HUES64 (cell line): ENCODE results near the gene BMPR1A.

ENCODE experiments used
- H3K27ac ChIP-seq: 2 replicates; pipeline ENCODE4 v1.7.0; 2013; ENCODE audit warnings: low read depth, low read length, inconsistent platforms
- H3K27me3 ChIP-seq: 2 replicates; pipeline ENCODE4 v1.6.1; 2013; ENCODE audit warnings: mild to moderate bottlenecking, low read length; ENCODE audit not compliant: insufficient read depth
- H3K36me3 ChIP-seq: 2 replicates; pipeline ENCODE4 v1.6.1; 2013; ENCODE audit warnings: mild to moderate bottlenecking, low read length; ENCODE audit not compliant: insufficient read depth
- H3K4me1 ChIP-seq: 2 replicates; pipeline ENCODE4 v1.6.1; 2013; ENCODE audit warnings: mild to moderate bottlenecking, low read length, moderate library complexity; ENCODE audit not compliant: insufficient read depth
- H3K4me3 ChIP-seq: 2 replicates; pipeline ENCODE4 v1.5.1; 2013; ENCODE audit warnings: mild to moderate bottlenecking, low read length, moderate library complexity
- H3K9ac ChIP-seq: 2 replicates; pipeline ENCODE4 v1.6.1; 2013; ENCODE audit warnings: mild to moderate bottlenecking, low read depth, low read length
- H3K9me3 ChIP-seq: 2 replicates; pipeline ENCODE4 v1.6.1; 2013; ENCODE audit warnings: low read depth, low read length; ENCODE audit not compliant: insufficient read depth
- WGBS: fragments of 150-250, 120-280 bp; methylation state at CpG from one replicate; pipeline ENCODE4 v1.1.7; 2013; ENCODE audit warnings: missing lambda C conversion rate; 5-methylcytosine and 5-hydroxymethylcytosine counted together

BMPR1A gene

GRCh38 chr10:86792461-86793167 lies 36.2 kb downstream of the BMPR1A start:
- Histone ChIP-seq H3K4me3 (no peak overlapping the region), H3K9me3 (no peaks in the 10 kb centered on the region), H3K36me3 (no peaks in the 10 kb centered on the region), H3K27me3 (no peaks in the 10 kb centered on the region), H3K9ac (no peak overlapping the region), H3K4me1 (peaks cover 35% of the 10 kb centered on the region), H3K27ac (no peak overlapping the region)
- WGBS = no CpG with 5 or more reads among the region's 1 CpG

GRCh38 chr10:86793696-86794095 lies 37.3 kb downstream of the BMPR1A start:
- H3K4me1 ChIP-seq = peaks cover 46% of the 10 kb centered on the region
- no peaks in the 10 kb centered on the region for H3K36me3 ChIP-seq
- WGBS = 87% methylated on average over 4 of the region's 4 CpGs
- no peak overlapping the region; the same call in 1 of the 2 replicates for H3K27ac ChIP-seq
- no peaks in the 10 kb centered on the region for H3K27me3 ChIP-seq
- H3K9ac ChIP-seq = no peak overlapping the region
- no peak overlapping the region for H3K4me3 ChIP-seq
- no peaks in the 10 kb centered on the region for H3K9me3 ChIP-seq

GRCh38 chr10:86795353-86795752 lies 38.9 kb downstream of the BMPR1A start:
- no CpG with 5 or more reads among the region's 3 CpGs for WGBS
- H3K36me3 ChIP-seq = no peaks in the 10 kb centered on the region
- peak overlapping the region; percentile 29; the same call in 1 of the 2 replicates for H3K4me3 ChIP-seq
- H3K4me1 ChIP-seq = peaks cover 62% of the 10 kb centered on the region
- H3K27me3 ChIP-seq = no peaks in the 10 kb centered on the region
- H3K9me3 ChIP-seq = no peaks in the 10 kb centered on the region
- peak overlapping the region; percentile 44 for H3K9ac ChIP-seq
- H3K27ac ChIP-seq = peak overlapping the region; percentile 75

- Histone ChIP-seq H3K27ac (peak overlapping the region; percentile 34; the same call in 1 of the 2 replicates), H3K27me3 (no peaks in the 10 kb centered on the region), H3K4me3 (no peak overlapping the region), H3K9ac (no peak overlapping the region), H3K36me3 (no peaks in the 10 kb centered on the region), H3K4me1 (peaks cover 84% of the 10 kb centered on the region), H3K9me3 (no peaks in the 10 kb centered on the region)
- 83% methylated on average over 1 of the region's 1 CpG for WGBS
These were observed 41.6 kb downstream of the BMPR1A start for GRCh38 chr10:86798025-86798424.

GRCh38 chr10:86798611-86799010 lies 42.2 kb downstream of the BMPR1A start:
- Histone ChIP-seq H3K36me3 (no peaks in the 10 kb centered on the region), H3K4me3 (no peak overlapping the region), H3K9me3 (no peaks in the 10 kb centered on the region), H3K4me1 (peaks cover 88% of the 10 kb centered on the region), H3K27me3 (no peaks in the 10 kb centered on the region), H3K27ac (peak overlapping the region; percentile 34; the same call in 1 of the 2 replicates), H3K9ac (no peak overlapping the region)
- 35% methylated on average over 1 of the region's 1 CpG for WGBS

GRCh38 chr10:86799188-86799845 lies 42.9 kb downstream of the BMPR1A start:
- H3K4me1 ChIP-seq = peaks cover 84% of the 10 kb centered on the region
- H3K9ac ChIP-seq = no peak overlapping the region
- no peaks in the 10 kb centered on the region for H3K27me3 ChIP-seq
- peak overlapping the region; percentile 34; the same call in 1 of the 2 replicates for H3K27ac ChIP-seq
- H3K9me3 ChIP-seq = no peaks in the 10 kb centered on the region
- H3K36me3 ChIP-seq = no peaks in the 10 kb centered on the region
- 69% methylated on average over 5 of the region's 8 CpGs for WGBS
- no peak overlapping the region for H3K4me3 ChIP-seq

- H3K9me3 ChIP-seq = no peaks in the 10 kb centered on the region
- H3K4me3 ChIP-seq = no peak overlapping the region
- H3K9ac ChIP-seq = no peak overlapping the region
- 83% methylated on average over 5 of the region's 5 CpGs for WGBS
- H3K27ac ChIP-seq = peak overlapping the region; percentile 41; the same call in 1 of the 2 replicates
- H3K27me3 ChIP-seq = no peaks in the 10 kb centered on the region
- H3K36me3 ChIP-seq = no peaks in the 10 kb centered on the region
- peaks cover 65% of the 10 kb centered on the region for H3K4me1 ChIP-seq
These were observed 45.6 kb downstream of the BMPR1A start for GRCh38 chr10:86801995-86802394.

GRCh38 chr10:86802473-86803108 lies 46.2 kb downstream of the BMPR1A start:
- H3K4me3 ChIP-seq = no peak overlapping the region

GRCh38 chr10:86803156-86803555 lies 46.7 kb downstream of the BMPR1A start:
- Histone ChIP-seq H3K36me3 (no peaks in the 10 kb centered on the region), H3K4me1 (peaks cover 60% of the 10 kb centered on the region), H3K9ac (no peak overlapping the region), H3K9me3 (no peaks in the 10 kb centered on the region), H3K4me3 (no peak overlapping the region), H3K27ac (no peak overlapping the region; the same call in 1 of the 2 replicates), H3K27me3 (no peaks in the 10 kb centered on the region)
- no CpG with 5 or more reads among the region's 2 CpGs for WGBS

More at GRCh38 chr10:86802473-86803108, 46.2 kb downstream of the BMPR1A start:
- H3K9ac ChIP-seq = no peak overlapping the region
- H3K27me3 ChIP-seq = no peaks in the 10 kb centered on the region
- WGBS = 91% methylated on average over 5 of the region's 6 CpGs
- peak overlapping the region; percentile 41; the same call in 1 of the 2 replicates for H3K27ac ChIP-seq
- H3K36me3 ChIP-seq = no peaks in the 10 kb centered on the region
- no peaks in the 10 kb centered on the region for H3K9me3 ChIP-seq
- H3K4me1 ChIP-seq = peaks cover 62% of the 10 kb centered on the region

- Histone ChIP-seq H3K9ac (no peak overlapping the region), H3K9me3 (no peaks in the 10 kb centered on the region), H3K36me3 (peaks cover 9% of the 10 kb centered on the region; the same call in 1 of the 2 replicates), H3K27ac (no peak overlapping the region), H3K4me3 (no peak overlapping the region), H3K27me3 (no peaks in the 10 kb centered on the region), H3K4me1 (peaks cover 50% of the 10 kb centered on the region)
- 94% methylated on average over 3 of the region's 3 CpGs for WGBS
These were observed 48.4 kb downstream of the BMPR1A start for GRCh38 chr10:86804805-86805204.

- peaks cover 31% of the 10 kb centered on the region; the same call in 1 of the 2 replicates for H3K4me1 ChIP-seq
- H3K27ac ChIP-seq = no peak overlapping the region
- H3K9me3 ChIP-seq = no peaks in the 10 kb centered on the region
- peaks cover 24% of the 10 kb centered on the region for H3K36me3 ChIP-seq
- H3K27me3 ChIP-seq = no peaks in the 10 kb centered on the region
- no peak overlapping the region for H3K4me3 ChIP-seq
- 91% methylated on average over 4 of the region's 4 CpGs for WGBS
- no peak overlapping the region for H3K9ac ChIP-seq
These were observed 56.7 kb downstream of the BMPR1A start for GRCh38 chr10:86813101-86813500.
